K562 (cell line): ENCODE results near the gene CYTH1.

Source experiments
- ASH1L ChIP-seq: fragments of 450-650 bp; IDR thresholded peaks from 2 replicates; pipeline ENCODE4 v1.6.1; 2018; ENCODE audit warnings: borderline replicate concordance, mild to moderate bottlenecking, low read depth; ENCODE audit not compliant: partially characterized antibody
- BHLHE40 ChIP-seq: IDR thresholded peaks from 2 replicates; pipeline ENCODE4 v1.6.1; 2011; ENCODE audit warnings: low read length, improper control_type of control experiment
- CHD1 ChIP-seq: fragments of 200-600 bp; sonication (generic); IDR thresholded peaks from one replicate; pipeline ENCODE4 v1.6.1; 2012; ENCODE audit warnings: mild to moderate bottlenecking, moderate library complexity, low read length, inconsistent platforms
- KDM1A ChIP-seq, 2 experiments: fragments of 450-650 bp; IDR thresholded peaks; 2 replicates each; pipeline ENCODE4 v1.6.1; 2016; ENCODE audit warnings: mild to moderate bottlenecking in 2 of 2
- PHB2 ChIP-seq: fragments of 450-650 bp; IDR thresholded peaks from 2 replicates; pipeline ENCODE4 v1.6.1; 2017; ENCODE audit warnings: low read depth
- POLR2A ChIP-seq: fragments of 450-650 bp; conservative IDR thresholded peaks from 2 replicates; pipeline ENCODE4 v1.6.1; 2016
- RNF2 ChIP-seq: sonication (generic); IDR thresholded peaks from 2 replicates; pipeline ENCODE4 v1.6.1; 2016
- SIN3A ChIP-seq, 2 experiments: fragments of 150-350 bp in 1 of 2; IDR thresholded peaks; 2 replicates each; pipeline ENCODE4 v1.6.1; 2011 to 2016; ENCODE audit warnings: borderline replicate concordance in 2 of 2, low read depth in 2 of 2, low read length in 2 of 2, mild to moderate bottlenecking in 2 of 2, moderate library complexity in 2 of 2; ENCODE audit not compliant: control insufficient read depth in 1 of 2
- TAF1 ChIP-seq: IDR thresholded peaks from 2 replicates; pipeline ENCODE4 v1.6.1; 2011; ENCODE audit warnings: mild to moderate bottlenecking, low read length, moderate library complexity; ENCODE audit not compliant: insufficient read depth, control insufficient read depth, severe bottlenecking; ENCODE audit errors: extremely low read depth
- THRB ChIP-seq: fragments of 450-650 bp; formaldehyde crosslinking; conservative IDR thresholded peaks from 2 replicates; pipeline ENCODE4 v1.4.0; 2022; ENCODE audit warnings: mild to moderate bottlenecking, missing genetic modification characterization

GRCh38 chr17:78684026-78684425, 98.0 kb downstream of the CYTH1 start:
- TF ChIP-seq SIN3A (IDR thresholded peaks at IDR 0.05; ENCODE audit: borderline replicate concordance in 2 of 2, control insufficient read depth in 1 of 2, low read depth in 2 of 2, low read length in 2 of 2) (no peak), TAF1 (no peak), POLR2A (no peak), ASH1L (no peak), RNF2 (no peak), THRB (CRISPR knock-in tag) (no peak), PHB2 (no peak), KDM1A (IDR thresholded peaks at IDR 0.05) (no peak), BHLHE40 (no peak), CHD1 (no peak)
